IMR-90 (cell line): Measurements from ENCODE around the gene PALLD. TPM values are rescaled to one million over a fixed set of nuclear protein-coding genes. Genes with fewer than 3 reads are reported as not detected.

ENCODE experiments used
- ATAC-seq: fragments of 200-7000 bp; cut with Tn5 transposase; 2 replicates; pipeline ENCODE4 v1.9.1; 2020; ENCODE audit warnings: low read depth, mild to moderate bottlenecking, moderate library complexity
- BruUV-seq: library from RNA; stranded (reverse); fragments of 400-500 nt; replicated peaks from 2 replicates; lab custom pipeline; 2021; lab: Mats Ljungman, UMichigan
- CTCF ChIA-PET: fragments of 300-600 bp; formaldehyde crosslinking; extraction: SDS; loops from one replicate; lab custom pipeline; 2021; ENCODE audit warnings: antibody characterized with exemption; lab: Yijun Ruan, JAX
- POLR2A ChIA-PET: fragments of 300-600 bp; sonication (Branson Sonifier 250); formaldehyde crosslinking; loops from one replicate; lab custom pipeline; 2022; ENCODE audit warnings: antibody characterized with exemption; ENCODE audit not compliant: unreplicated experiment; lab: Charles Lee
- DNase-seq: peaks from one replicate; pipeline ENCODE4 v3.0.0; 2013
- H2AFZ ChIP-seq: replicated peaks from 2 replicates; pipeline ENCODE3; 2013; ENCODE audit warnings: low read length, mild to moderate bottlenecking; ENCODE audit not compliant: poor library complexity
- H2AK5ac ChIP-seq: 2 replicates; pipeline ENCODE4 v1.6.1; 2013; ENCODE audit warnings: low read depth, low read length, inconsistent platforms
- H2AK9ac ChIP-seq: replicated peaks from 2 replicates; pipeline ENCODE3; 2013; ENCODE audit warnings: mild to moderate bottlenecking, low read depth, low read length, moderate library complexity; ENCODE audit not compliant: poor library complexity
- H2BK120ac ChIP-seq: 2 replicates; pipeline ENCODE4 v1.6.1; 2013; ENCODE audit warnings: low read depth, low read length, inconsistent platforms
- H2BK15ac ChIP-seq: 3 replicates; pipeline ENCODE4 v1.6.1; 2013; ENCODE audit warnings: low read depth, low read length, inconsistent platforms
- H2BK20ac ChIP-seq: 2 replicates; pipeline ENCODE4 v1.6.1; 2013; ENCODE audit warnings: low read depth, mild to moderate bottlenecking, inconsistent platforms, low read length, moderate library complexity
- H2BK5ac ChIP-seq: 2 replicates; pipeline ENCODE4 v1.6.1; 2013; ENCODE audit warnings: mild to moderate bottlenecking, low read depth, low read length, inconsistent platforms; ENCODE audit not compliant: poor library complexity, severe bottlenecking
- H3K14ac ChIP-seq: replicated peaks from 2 replicates; pipeline ENCODE4 v1.6.1; 2013; ENCODE audit warnings: low read depth, low read length, inconsistent platforms
- H3K18ac ChIP-seq: 2 replicates; pipeline ENCODE4 v1.6.1; 2013; ENCODE audit warnings: low read depth, low read length, control low read depth
- H3K23ac ChIP-seq: 2 replicates; pipeline ENCODE4 v1.6.1; 2013; ENCODE audit warnings: low read depth, low read length, inconsistent platforms
- H3K27ac ChIP-seq: 2 replicates; pipeline ENCODE4 v1.5.1; 2013; ENCODE audit warnings: mild to moderate bottlenecking, control low read depth, low read length; ENCODE audit not compliant: insufficient read depth
- H3K27me3 ChIP-seq: 2 replicates; pipeline ENCODE4 v1.6.1; 2013; ENCODE audit warnings: low read length; ENCODE audit not compliant: control insufficient read depth, insufficient read depth
- H3K36me3 ChIP-seq: 2 replicates; pipeline ENCODE4 v1.6.1; 2013; ENCODE audit warnings: low read length, mixed read lengths; ENCODE audit not compliant: control insufficient read depth, insufficient read depth
- H3K4ac ChIP-seq: 2 replicates; pipeline ENCODE4 v1.6.1; 2013; ENCODE audit warnings: low read depth, low read length, inconsistent platforms
- H3K4me1 ChIP-seq: 2 replicates; pipeline ENCODE4 v1.6.1; 2013; ENCODE audit warnings: low read length, mixed read lengths; ENCODE audit not compliant: control insufficient read depth, insufficient read depth
- H3K4me2 ChIP-seq: 2 replicates; pipeline ENCODE4 v1.6.1; 2013; ENCODE audit warnings: low read depth, mild to moderate bottlenecking, control low read depth, low read length, moderate library complexity
- H3K4me3 ChIP-seq: 2 replicates; pipeline ENCODE4 v1.5.1; 2013; ENCODE audit warnings: low read depth, mild to moderate bottlenecking, control low read depth, low read length, moderate library complexity; ENCODE audit not compliant: insufficient read depth
- H3K56ac ChIP-seq: 2 replicates; pipeline ENCODE4 v1.6.1; 2013; ENCODE audit warnings: low read length, inconsistent platforms; ENCODE audit not compliant: insufficient read depth; ENCODE audit errors: extremely low read depth
- H3K79me1 ChIP-seq, 2 experiments: 2 replicates each; pipeline ENCODE4 v1.6.1; 2013; ENCODE audit warnings: low read length in 2 of 2, inconsistent platforms in 1 of 2, low read depth in 1 of 2
- H3K9ac ChIP-seq: 2 replicates; pipeline ENCODE4 v1.6.1; 2013; ENCODE audit warnings: low read depth, low read length, control low read depth
- H3K9me1 ChIP-seq: 2 replicates; pipeline ENCODE4 v1.6.1; 2013; ENCODE audit warnings: low read length, inconsistent platforms; ENCODE audit not compliant: insufficient read depth
- H3K9me3 ChIP-seq: 2 replicates; pipeline ENCODE4 v1.6.1; 2013; ENCODE audit warnings: low read length; ENCODE audit not compliant: control insufficient read depth, insufficient read depth
- H4K20me1 ChIP-seq: 2 replicates; pipeline ENCODE4 v1.6.1; 2013; ENCODE audit warnings: low read length, inconsistent platforms; ENCODE audit not compliant: insufficient read depth
- H4K5ac ChIP-seq: 2 replicates; pipeline ENCODE4 v1.6.1; 2013; ENCODE audit warnings: mild to moderate bottlenecking, low read depth, low read length, control low read depth
- H4K8ac ChIP-seq, 2 experiments: 2 replicates each; pipeline ENCODE4 v1.6.1; 2013; ENCODE audit warnings: low read depth in 2 of 2, low read length in 2 of 2, control low read depth in 1 of 2, inconsistent platforms in 1 of 2
- H4K91ac ChIP-seq: 2 replicates; pipeline ENCODE4 v1.6.1; 2013; ENCODE audit warnings: low read depth, low read length, inconsistent platforms; ENCODE audit not compliant: insufficient read depth
- CHD1 ChIP-seq: IDR thresholded peaks from 2 replicates; pipeline ENCODE4 v1.6.1; 2012; ENCODE audit warnings: low read depth, low read length, improper control_type of control experiment
- MAFK ChIP-seq: IDR thresholded peaks from 2 replicates; pipeline ENCODE4 v1.6.1; 2012; ENCODE audit warnings: low read depth, low read length, improper control_type of control experiment
- POLR2A ChIP-seq: IDR thresholded peaks from 2 replicates; pipeline ENCODE4 v1.6.1; 2012; ENCODE audit warnings: mild to moderate bottlenecking, low read depth, low read length
- RAD21 ChIP-seq: IDR thresholded peaks from 2 replicates; pipeline ENCODE4 v1.6.1; 2012; ENCODE audit warnings: low read length, improper control_type of control experiment
- SMC3 ChIP-seq: fragments of 150-350 bp; IDR thresholded peaks from 2 replicates; pipeline ENCODE4 v1.6.1; 2016; ENCODE audit warnings: low read depth, mild to moderate bottlenecking, antibody characterized with exemption, low read length, moderate library complexity
- WGBS, 2 experiments: methylation state at CpG; one replicate each; pipeline versions ENCODE4 v1.1.5 to v1.1.7; 2013; ENCODE audit warnings: missing lambda C conversion rate in 2 of 2; ENCODE audit not compliant: insufficient read length in 1 of 2; ENCODE audit errors: extremely low coverage in 2 of 2; 5-methylcytosine and 5-hydroxymethylcytosine counted together
- dilution Hi-C: fragments of 300-500 bp; cut with HindIII; formaldehyde crosslinking; loops from one replicate; pipeline ENCODE4 v1.14.3; 2018; ENCODE audit warnings: low sequenced_read_pairs; ENCODE audit not compliant: unreplicated experiment
- in situ Hi-C: fragments of 300-500 bp; cut with MboI; formaldehyde crosslinking; loops from 3 replicates; pipeline ENCODE4 v1.14.3; 2019; ENCODE audit warnings: low sequenced_read_pairs, inconsistent platforms, mixed read lengths
- intact Hi-C: fragments of 100-400 bp; cut with micrococcal nuclease; formaldehyde crosslinking; loops from 2 replicates; pipeline ENCODE4 v1.10.0; 2022
- polyA plus RNA-seq, 3 experiments: library from polyadenylated mRNA; depleted of rRNA; stranded (reverse); fragments of >200 nt; gene quantifications; 2 replicates each; pipeline ENCODE4 v1.2.3, GENCODE V29; 2012; ENCODE audit warnings: low replicate concordance in 1 of 3
- total RNA-seq: library from RNA; depleted of rRNA; stranded (reverse); fragments of >200 nt; gene quantifications from 2 replicates; pipeline ENCODE4 v1.2.3, GENCODE V29; 2012

Gene PALLD
- total and polyA plus RNA-seq, 2 of the 4 experiments (the other 2 are of a cell fraction), result 91.0 to 91.9 TPM

GRCh38 chr4:168866635-168867034 lies 369.8 kb downstream of the PALLD start:
- no peaks in the 10 kb centered on the region for H3K9me3 ChIP-seq
- H3K4ac ChIP-seq, result peak overlapping the region; percentile 59; the same call in 1 of the 2 replicates
- no peak overlapping the region for H3K4me3 ChIP-seq
- H3K36me3 ChIP-seq, result peaks cover 14% of the 10 kb centered on the region
- peak overlapping the region; percentile 66; the same call in 1 of the 2 replicates for H3K18ac ChIP-seq
- H3K14ac ChIP-seq, result peak overlapping the region; percentile 85
- CTCF ChIA-PET, result no interaction called here
- BruUV-seq, result no TSS peak
- H3K9ac ChIP-seq, result no peak overlapping the region
- H4K20me1 ChIP-seq, result peaks cover 18% of the 10 kb centered on the region
- peak overlapping the region; percentile 43; the same call in 1 of the 2 replicates for H4K5ac ChIP-seq
- H2AK5ac ChIP-seq, result peak overlapping the region; percentile 94
- ATAC-seq, result no peak
- H4K91ac ChIP-seq, result peak overlapping the region; percentile 29; the same call in 1 of the 2 replicates
- H3K56ac ChIP-seq, result no peak overlapping the region
- H4K8ac ChIP-seq, result peak overlapping the region in 1 of 2 experiments; percentile 73; a peak in 1 of 4 replicates
- peaks cover 20% of the 10 kb centered on the region for H3K9me1 ChIP-seq
- peak overlapping the region; percentile 7; the same call in 1 of the 2 replicates for H3K4me2 ChIP-seq
- TF ChIP-seq RAD21 (no peak), CHD1 (no peak), MAFK (no peak), SMC3 (no peak), POLR2A (no peak)
- H3K4me1 ChIP-seq, result peaks cover 33% of the 10 kb centered on the region
- peak overlapping the region; percentile 74; the same call in 1 of the 2 replicates for H3K23ac ChIP-seq
- H2BK5ac ChIP-seq, result peak overlapping the region; percentile 97
- peak overlapping the region; percentile 77 for H2BK120ac ChIP-seq
- peak overlapping the region; percentile 85; the same call in 1 of the 2 replicates for H3K27ac ChIP-seq
- no peak for DNase-seq
- WGBS, 2 experiments, result no CpG with 5 or more reads among the region's 4 CpGs
- POLR2A ChIA-PET, result interaction anchor here (0.9 kb wide), 1 partner anchor 34 kb away, joined by 3 read pairs; no protein-coding TSS in a partner anchor
- H2AK9ac ChIP-seq, result no peak overlapping the region
- peaks cover 38 to 70% of the 10 kb centered on the region in 2 experiments for H3K79me1 ChIP-seq
- peak overlapping the region; percentile 68 for H2BK20ac ChIP-seq
- H3K27me3 ChIP-seq, result no peaks in the 10 kb centered on the region
- dilution Hi-C loops (no loop called here), intact Hi-C loops (no loop called here), in situ Hi-C loops (no loop called here)
- H2AFZ ChIP-seq, result no peak overlapping the region
- H2BK15ac ChIP-seq, result peak overlapping the region; percentile 73; the same call in 2 of the 3 replicates
